Activated T-cell treated with anti-CD3 and anti-CD28 coated beads for 24 hours (primary cell): Measurements from ENCODE around the gene ABCC3.

Source experiments
- DNase-seq: peaks from one replicate; pipeline ENCODE4 v3.0.0-alpha.2; 2020; ENCODE audit warnings: low read depth

ABCC3 gene, protein sequence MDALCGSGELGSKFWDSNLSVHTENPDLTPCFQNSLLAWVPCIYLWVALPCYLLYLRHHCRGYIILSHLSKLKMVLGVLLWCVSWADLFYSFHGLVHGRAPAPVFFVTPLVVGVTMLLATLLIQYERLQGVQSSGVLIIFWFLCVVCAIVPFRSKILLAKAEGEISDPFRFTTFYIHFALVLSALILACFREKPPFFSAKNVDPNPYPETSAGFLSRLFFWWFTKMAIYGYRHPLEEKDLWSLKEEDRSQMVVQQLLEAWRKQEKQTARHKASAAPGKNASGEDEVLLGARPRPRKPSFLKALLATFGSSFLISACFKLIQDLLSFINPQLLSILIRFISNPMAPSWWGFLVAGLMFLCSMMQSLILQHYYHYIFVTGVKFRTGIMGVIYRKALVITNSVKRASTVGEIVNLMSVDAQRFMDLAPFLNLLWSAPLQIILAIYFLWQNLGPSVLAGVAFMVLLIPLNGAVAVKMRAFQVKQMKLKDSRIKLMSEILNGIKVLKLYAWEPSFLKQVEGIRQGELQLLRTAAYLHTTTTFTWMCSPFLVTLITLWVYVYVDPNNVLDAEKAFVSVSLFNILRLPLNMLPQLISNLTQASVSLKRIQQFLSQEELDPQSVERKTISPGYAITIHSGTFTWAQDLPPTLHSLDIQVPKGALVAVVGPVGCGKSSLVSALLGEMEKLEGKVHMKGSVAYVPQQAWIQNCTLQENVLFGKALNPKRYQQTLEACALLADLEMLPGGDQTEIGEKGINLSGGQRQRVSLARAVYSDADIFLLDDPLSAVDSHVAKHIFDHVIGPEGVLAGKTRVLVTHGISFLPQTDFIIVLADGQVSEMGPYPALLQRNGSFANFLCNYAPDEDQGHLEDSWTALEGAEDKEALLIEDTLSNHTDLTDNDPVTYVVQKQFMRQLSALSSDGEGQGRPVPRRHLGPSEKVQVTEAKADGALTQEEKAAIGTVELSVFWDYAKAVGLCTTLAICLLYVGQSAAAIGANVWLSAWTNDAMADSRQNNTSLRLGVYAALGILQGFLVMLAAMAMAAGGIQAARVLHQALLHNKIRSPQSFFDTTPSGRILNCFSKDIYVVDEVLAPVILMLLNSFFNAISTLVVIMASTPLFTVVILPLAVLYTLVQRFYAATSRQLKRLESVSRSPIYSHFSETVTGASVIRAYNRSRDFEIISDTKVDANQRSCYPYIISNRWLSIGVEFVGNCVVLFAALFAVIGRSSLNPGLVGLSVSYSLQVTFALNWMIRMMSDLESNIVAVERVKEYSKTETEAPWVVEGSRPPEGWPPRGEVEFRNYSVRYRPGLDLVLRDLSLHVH (N-terminal part only)

DNA sequence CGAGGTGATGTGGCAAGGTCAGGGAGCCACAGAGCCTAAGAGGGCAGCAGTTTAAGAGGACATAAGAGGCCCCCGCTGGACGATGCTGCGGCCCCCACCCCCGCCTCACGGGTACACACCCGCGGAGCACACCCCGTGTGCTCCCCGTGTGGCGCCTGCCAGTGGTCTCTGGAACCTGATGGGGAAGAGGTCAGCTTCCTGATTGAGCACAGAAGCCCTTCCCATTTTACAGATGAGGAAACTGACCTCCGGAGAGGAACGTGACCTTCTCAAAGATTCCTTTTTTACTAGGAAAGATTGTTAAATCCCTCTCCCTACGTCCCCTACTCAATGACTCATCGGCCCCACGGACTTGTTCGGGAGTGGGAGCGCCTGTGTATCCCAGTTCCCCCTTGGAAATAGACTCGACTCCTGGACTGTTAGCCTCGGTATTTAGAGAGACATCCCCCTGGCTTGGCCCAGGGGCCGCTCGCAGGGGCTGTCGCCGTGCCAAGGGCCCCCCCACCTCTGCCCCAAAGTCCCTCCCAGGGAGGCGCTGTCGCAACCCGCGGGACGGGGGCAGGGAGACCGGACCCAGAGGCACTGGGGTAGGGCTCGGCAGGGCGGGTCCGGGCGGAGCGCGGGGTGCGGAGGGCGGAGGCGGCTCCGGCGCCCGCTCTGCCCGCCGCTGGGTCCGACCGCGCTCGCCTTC lies at the start of gene ABCC3:
ABCC3 (plus strand) TSS at position 658 of the 691 bp plus-strand sequence. CDS start 56 bp downstream, outside the sequence.
- no peak for DNase-seq

DNA sequence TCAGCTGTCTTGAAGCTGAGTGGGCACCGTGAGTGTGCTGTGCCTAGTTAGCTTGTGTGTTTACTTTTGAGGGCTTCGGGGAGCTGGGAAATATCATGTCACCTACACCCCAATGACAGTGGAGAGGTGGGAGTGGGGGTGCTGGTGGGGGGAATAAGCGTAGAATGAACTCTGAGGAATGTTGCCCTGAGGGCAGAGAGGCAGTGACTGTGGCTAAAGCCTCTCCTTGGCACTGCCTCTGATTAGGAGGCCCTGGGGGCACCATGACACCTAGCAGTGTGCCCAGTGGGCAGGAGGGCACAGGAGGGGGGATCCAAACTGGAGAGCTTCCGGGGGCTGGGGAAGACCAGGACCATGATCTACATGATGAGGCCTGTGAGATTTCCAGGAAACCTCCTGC lies 49.3 kb upstream of the ABCC3 start:
- no peak for DNase-seq

- no peak for DNase-seq
Observed at GRCh38 chr17:50585891-50586290, 48.8 kb upstream of the ABCC3 start.

GRCh38 chr17:50586421-50587247 lies 48.0 kb upstream of the ABCC3 start:
- no peak for DNase-seq

- no peak for DNase-seq
Observed at GRCh38 chr17:50587571-50587970, 47.1 kb upstream of the ABCC3 start.

DNA sequence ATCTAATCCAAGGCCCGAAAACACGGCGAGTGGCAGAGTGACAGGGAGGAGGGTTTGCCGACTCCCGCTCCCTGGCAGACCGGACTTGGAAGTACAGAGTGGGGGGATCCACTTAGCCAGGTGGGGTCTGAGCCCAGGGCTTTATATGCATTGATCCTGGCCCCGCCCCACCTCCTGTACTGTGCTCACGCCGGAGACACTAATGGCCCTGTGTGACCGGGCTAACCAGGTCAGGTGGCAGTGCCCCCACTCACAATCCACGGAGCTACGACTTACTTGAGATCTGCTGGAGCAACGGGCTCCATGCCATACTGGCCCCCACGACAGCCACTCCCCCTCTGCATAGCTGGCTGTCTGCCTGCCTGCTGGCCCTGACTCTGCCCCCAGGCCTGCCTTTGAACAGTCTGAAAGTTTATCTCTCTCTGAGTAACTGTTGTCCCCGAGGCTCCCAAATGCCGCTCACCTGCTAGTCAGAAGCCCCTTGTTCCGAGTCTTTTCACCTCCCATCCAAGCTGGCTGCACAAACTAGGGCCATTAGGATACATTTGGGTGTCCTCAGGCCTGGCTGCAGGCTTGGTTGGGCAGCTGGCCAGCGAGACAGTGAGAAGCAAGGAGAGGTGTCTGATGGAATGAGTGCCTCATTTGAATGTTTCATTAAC lies 46.2 kb upstream of the ABCC3 start:
- DNase-seq: no peak

DNA sequence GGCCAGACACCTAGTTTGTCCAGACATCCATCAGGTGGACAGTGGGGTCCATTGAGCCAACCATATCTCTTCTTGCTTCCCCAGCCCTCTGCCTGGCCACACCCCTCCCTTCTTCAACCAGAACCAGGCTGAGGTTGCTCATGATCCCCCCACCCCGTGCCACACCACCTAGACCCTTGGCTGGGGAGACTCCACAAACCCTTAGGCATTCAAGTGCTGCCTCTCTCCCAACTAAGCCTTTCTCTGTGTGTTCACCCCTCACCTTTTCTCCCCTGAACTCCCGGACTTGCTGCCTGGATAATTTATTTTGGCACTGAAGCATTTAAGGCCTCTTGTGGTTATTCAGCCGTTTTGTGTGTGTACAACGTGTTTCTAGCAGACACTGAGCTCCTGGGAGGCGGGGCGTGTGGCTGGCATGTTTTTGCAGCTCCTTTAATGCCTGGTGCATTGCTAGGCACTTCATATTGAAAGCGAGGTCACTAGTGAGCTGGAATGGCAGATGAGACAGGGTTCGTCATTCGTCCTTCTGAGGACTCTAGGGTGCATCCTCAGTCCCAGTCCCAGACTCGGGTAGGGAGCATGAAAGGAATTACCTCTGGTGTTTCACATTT lies 45.5 kb upstream of the ABCC3 start:
- DNase-seq: no peak

DNA sequence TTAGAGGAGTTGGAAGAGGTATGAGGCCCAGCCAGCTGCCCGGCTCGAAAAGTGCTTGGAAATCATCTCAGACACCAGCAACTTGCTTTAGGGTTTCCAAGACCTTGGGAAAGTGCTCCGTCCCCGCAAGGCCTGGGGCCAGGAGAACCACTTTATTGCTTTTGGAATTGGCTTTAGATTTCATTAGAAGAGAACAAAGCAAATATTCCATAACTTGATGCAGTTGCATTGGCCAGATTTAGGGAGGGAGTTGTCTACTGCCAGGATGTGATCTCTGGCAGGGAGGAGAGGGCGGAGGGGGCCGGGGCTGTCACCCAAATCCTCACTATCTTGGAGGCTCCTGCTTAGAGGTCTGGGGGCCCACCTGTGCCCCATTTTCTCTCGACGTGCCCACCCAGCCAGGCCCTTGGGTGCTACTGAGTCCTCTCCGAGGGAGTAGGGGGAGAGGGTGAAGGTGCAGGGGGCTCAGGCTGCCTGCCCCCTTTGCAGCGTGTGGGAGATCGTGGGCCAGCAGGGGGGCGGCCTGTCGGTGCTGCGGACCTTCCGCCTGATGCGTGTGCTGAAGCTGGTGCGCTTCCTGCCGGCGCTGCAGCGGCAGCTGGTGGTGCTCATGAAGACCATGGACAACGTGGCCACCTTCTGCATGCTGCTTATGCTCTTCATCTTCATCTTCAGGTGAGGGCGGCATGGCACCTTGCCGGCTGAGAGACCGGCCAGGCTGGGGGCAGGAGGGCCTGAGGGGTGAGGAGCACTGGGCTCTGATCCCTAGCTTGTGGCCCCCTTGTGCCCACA lies 43.5 kb upstream of the ABCC3 start:
- no peak for DNase-seq

DNA sequence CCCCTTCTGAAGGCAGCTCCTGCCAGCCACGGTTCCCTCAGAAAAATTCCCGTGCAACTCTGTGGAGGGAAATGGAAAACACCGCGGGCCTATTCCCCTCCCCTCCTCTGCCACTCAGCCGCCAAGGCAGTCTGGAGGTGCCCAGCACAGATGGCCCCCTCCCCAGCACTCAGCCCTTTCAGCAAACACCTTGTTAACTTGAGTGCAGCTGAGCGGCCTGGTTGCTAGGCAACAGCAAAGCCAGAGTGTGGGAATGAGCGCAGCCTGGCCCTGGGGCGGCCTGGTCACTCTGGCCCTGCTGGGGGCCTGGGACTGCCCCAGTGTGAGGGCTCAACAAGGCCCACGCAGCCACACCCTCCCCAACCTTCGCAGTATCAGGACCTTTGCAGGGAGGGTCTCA lies 41.4 kb upstream of the ABCC3 start:
- DNase-seq: no peak

DNA sequence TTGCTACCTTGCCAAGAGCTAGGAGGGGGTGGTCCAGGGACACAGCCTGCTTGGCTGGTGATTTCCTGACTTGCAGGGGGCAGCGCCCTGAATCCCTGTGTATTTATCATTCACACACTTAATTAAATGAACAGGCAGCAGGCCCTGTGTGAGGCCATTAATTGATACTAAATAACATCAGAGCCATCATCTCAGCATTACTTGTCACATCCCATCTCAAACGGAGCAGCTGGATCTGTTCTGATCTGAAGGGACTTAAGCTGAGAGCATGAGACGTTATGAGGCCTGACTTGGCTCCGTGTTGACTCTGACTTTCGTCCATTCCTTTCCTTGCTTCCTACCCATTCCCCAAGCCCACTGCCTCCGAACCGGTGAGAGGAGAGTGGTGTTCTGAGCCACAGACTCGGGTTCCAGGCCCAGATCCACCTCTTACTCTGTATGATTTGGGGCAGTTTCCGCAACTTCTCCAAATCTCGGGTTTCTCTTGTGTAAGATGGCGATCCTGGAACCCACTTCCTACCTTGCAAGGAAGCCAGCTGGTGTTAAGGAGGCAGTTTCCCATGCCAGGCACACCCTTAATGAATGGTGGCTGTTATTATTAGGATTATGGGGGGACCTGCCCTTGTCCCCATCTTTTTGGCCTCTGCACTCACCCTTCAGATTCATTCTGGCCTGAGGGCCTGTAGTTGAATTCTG lies 40.4 kb upstream of the ABCC3 start:
- no peak for DNase-seq

- DNase-seq: no peak
Observed at GRCh38 chr17:50594892-50595291, 39.8 kb upstream of the ABCC3 start.

DNA sequence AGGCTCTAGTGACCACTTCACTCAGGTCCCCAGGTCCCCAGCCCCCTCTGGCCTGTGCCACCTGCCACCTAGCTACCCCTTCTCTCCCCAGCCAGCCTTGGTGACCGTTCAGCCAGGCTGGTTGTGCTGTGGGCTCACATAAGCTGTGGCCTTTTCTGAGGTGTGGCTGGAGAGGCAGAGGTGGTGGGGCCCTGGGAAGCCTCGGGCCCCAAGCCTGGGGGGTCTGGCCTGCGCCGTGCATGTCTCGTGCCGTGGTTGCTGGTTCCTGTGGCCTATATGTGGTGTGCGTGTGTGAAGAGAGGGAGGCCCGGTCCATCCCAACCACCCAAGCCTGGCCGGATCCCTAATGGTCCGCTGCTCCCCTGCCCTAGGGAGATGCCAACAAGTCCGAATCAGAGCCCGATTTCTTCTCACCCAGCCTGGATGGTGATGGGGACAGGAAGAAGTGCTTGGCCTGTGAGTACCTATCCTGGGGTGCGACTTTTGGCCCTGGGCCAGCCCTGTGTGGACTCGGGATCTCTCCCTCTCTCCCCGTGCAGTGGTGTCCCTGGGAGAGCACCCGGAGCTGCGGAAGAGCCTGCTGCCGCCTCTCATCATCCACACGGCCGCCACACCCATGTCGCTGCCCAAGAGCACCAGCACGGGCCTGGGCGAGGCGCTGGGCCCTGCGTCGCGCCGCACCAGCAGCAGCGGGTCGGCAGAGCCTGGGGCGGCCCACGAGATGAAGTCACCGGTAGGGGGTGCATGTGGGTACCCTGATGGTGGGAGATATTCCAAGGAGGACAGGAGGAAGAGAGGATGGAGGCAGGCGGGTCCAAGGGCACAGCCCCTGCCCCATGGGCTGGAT lies 38.3 kb upstream of the ABCC3 start:
- no peak for DNase-seq

- DNase-seq: no peak
Observed at GRCh38 chr17:50598487-50598886, 36.2 kb upstream of the ABCC3 start.

- DNase-seq: no peak
Observed at GRCh38 chr17:50599606-50600005, 35.1 kb upstream of the ABCC3 start.

- DNase-seq: no peak
Observed at GRCh38 chr17:50601823-50602375, 32.8 kb upstream of the ABCC3 start.

GRCh38 chr17:50602836-50603235 lies 31.8 kb upstream of the ABCC3 start:
- no peak for DNase-seq

DNA sequence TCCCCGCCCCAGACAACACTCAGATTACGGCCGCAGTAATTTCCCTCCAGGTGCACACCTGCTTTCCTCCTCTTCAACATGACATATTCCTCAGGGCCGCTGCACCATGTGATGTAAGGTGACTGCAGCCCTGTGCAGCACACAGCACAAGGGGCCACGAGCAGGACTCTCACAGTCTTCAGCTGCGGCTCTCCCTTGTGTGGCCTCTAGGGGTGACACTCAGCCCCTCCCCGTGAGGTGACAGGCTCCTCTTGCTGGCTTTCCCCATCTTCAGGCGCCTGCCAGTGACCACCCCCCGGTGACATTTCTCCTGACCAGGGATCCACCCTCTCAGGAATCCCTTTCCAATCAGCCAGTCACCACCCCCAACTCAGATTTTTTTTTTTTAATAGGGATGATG lies 31.3 kb upstream of the ABCC3 start:
- DNase-seq: no peak
